Measurements from ENCODE around the gene ZNF658.
"Not testable (repeated sequence)": the region's sequence is repeated elsewhere in the genome, so short reads cannot be mapped to it uniquely, and the experiment has no call there.

- TF ChIP-seq CTCF (conservative IDR thresholded peaks at IDR 0.05); EZH2 (IDR thresholded peaks at IDR 0.05; ENCODE audit: low read depth): not testable (repeated sequence)
These were observed 10.2 kb upstream of the ZNF658 start for GRCh38 chr9:66890334-66890733.
